ENCODE results near the gene RNASEH2A.

DNA sequence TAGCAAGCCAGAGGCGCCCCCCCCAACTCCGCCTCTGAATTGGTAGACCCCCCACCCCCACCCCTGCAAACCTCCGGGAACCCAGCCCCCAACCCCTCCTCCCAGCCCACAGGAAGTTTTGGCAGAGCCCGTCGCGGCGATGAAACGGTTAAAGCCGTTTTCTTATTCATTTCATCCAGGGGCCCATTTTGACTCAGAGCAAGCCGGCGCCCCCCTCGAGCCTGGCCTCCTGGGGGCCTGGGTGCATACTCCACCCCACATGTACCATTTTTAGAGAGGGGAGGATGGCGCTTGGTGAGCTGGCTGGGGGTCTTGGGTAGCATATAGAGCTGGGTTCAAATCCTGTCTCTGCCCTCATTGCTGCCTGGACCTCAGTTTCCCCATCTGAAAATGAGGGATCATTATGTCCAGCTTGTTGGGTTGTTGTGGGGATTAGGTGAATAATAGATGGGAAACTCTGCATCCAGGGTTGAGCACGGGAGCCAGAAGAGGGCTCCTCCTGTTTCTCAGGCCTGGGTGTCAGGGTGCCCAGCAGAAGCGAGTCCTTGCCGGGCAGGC, 23.0 kb upstream of the RNASEH2A start:
- TF ChIP-seq, protein P1, sequence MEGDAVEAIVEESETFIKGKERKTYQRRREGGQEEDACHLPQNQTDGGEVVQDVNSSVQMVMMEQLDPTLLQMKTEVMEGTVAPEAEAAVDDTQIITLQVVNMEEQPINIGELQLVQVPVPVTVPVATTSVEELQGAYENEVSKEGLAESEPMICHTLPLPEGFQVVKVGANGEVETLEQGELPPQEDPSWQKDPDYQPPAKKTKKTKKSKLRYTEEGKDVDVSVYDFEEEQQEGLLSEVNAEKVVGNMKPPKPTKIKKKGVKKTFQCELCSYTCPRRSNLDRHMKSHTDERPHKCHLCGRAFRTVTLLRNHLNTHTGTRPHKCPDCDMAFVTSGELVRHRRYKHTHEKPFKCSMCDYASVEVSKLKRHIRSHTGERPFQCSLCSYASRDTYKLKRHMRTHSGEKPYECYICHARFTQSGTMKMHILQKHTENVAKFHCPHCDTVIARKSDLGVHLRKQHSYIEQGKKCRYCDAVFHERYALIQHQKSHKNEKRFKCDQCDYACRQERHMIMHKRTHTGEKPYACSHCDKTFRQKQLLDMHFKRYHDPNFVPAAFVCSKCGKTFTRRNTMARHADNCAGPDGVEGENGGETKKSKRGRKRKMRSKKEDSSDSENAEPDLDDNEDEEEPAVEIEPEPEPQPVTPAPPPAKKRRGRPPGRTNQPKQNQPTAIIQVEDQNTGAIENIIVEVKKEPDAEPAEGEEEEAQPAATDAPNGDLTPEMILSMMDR (IDR thresholded peaks at IDR 0.05): no peak
- no peak for TF ChIP-seq POLR2AphosphoS5 (IDR thresholded peaks at IDR 0.05)
- TF ChIP-seq POLR2A (IDR thresholded peaks at IDR 0.05): no peak
- no peak for TF ChIP-seq EP300 (IDR thresholded peaks at IDR 0.05)
